Astrocyte (in vitro differentiated cells and primary cell): ENCODE measurements around the gene MACROH2A1. TPM values are rescaled to one million over a fixed set of nuclear protein-coding genes. Genes with fewer than 3 reads are reported as not detected.

Experiments used
- DNase-seq: peaks from one replicate; pipeline ENCODE4 v3.0.0-alpha.2; 2010; ENCODE audit warnings: low read depth
- FAIRE-seq: peaks from 2 replicates; lab custom pipeline; 2011; peaks lifted over from hg19 to GRCh38; lab: Jason Lieb, UNC
- H2AFZ ChIP-seq: 2 replicates; pipeline ENCODE4 v1.6.0; 2012; ENCODE audit warnings: low read depth, low read length, inconsistent platforms
- H3K27ac ChIP-seq: 2 replicates; pipeline ENCODE4 v1.5.1; 2011; ENCODE audit warnings: low read depth, low read length, inconsistent platforms
- H3K27me3 ChIP-seq: 2 replicates; pipeline ENCODE4 v1.6.0; 2011; ENCODE audit warnings: low read length, inconsistent platforms; ENCODE audit not compliant: insufficient read depth
- H3K36me3 ChIP-seq: 2 replicates; pipeline ENCODE4 v1.5.1; 2011; ENCODE audit warnings: low read length, inconsistent platforms; ENCODE audit not compliant: insufficient read depth
- H3K4me1 ChIP-seq: 2 replicates; pipeline ENCODE4 v1.5.1; 2011; ENCODE audit warnings: low read length, inconsistent platforms; ENCODE audit not compliant: insufficient read depth
- H3K4me2 ChIP-seq: 2 replicates; pipeline ENCODE4 v1.6.0; 2012; ENCODE audit warnings: low read length, inconsistent platforms
- H3K4me3 ChIP-seq: 2 replicates; pipeline ENCODE4 v1.5.1; 2011; ENCODE audit warnings: low read depth, mild to moderate bottlenecking, low read length, inconsistent platforms; ENCODE audit not compliant: insufficient read depth
- H3K79me2 ChIP-seq: 2 replicates; pipeline ENCODE4 v1.6.0; 2012; ENCODE audit warnings: mild to moderate bottlenecking, low read length, inconsistent platforms; ENCODE audit not compliant: insufficient read depth
- H3K9ac ChIP-seq: 2 replicates; pipeline ENCODE4 v1.6.0; 2012; ENCODE audit warnings: mild to moderate bottlenecking, low read length, inconsistent platforms
- H3K9me3 ChIP-seq: 2 replicates; pipeline ENCODE4 v1.5.1; 2012; ENCODE audit warnings: low read depth, mild to moderate bottlenecking, low read length, inconsistent platforms; ENCODE audit not compliant: insufficient read depth
- H4K20me1 ChIP-seq: 2 replicates; pipeline ENCODE4 v1.6.0; 2012; ENCODE audit warnings: low read length, inconsistent platforms; ENCODE audit not compliant: insufficient read depth
- H3K27ac Mint-ChIP-seq: one replicate; pipeline ENCODE4 v1.8.0; 2021; ENCODE audit warnings: mild to moderate bottlenecking, mixed read lengths; ENCODE audit not compliant: unreplicated experiment
- H3K27me3 Mint-ChIP-seq: one replicate; pipeline ENCODE4 v1.8.0; 2021; ENCODE audit warnings: low read depth, mixed read lengths; ENCODE audit not compliant: unreplicated experiment
- H3K36me3 Mint-ChIP-seq: one replicate; pipeline ENCODE4 v1.8.0; 2021; ENCODE audit warnings: low read depth, mixed read lengths; ENCODE audit not compliant: unreplicated experiment
- H3K4me1 Mint-ChIP-seq: one replicate; pipeline ENCODE4 v1.8.0; 2021; ENCODE audit warnings: low read depth, mixed read lengths; ENCODE audit not compliant: unreplicated experiment
- H3K4me3 Mint-ChIP-seq: one replicate; pipeline ENCODE4 v1.8.0; 2021; ENCODE audit warnings: mild to moderate bottlenecking, moderate library complexity, mixed read lengths; ENCODE audit not compliant: unreplicated experiment
- H3K9me3 Mint-ChIP-seq: one replicate; pipeline ENCODE4 v1.8.0; 2021; ENCODE audit warnings: mild to moderate bottlenecking, mixed read lengths; ENCODE audit not compliant: unreplicated experiment
- CTCF ChIP-seq: IDR thresholded peaks from 2 replicates; pipeline ENCODE4 v1.5.1; 2011; ENCODE audit warnings: low read depth, mild to moderate bottlenecking, inconsistent platforms, low read length, moderate library complexity; ENCODE audit not compliant: insufficient read depth
- EZH2 ChIP-seq: IDR thresholded peaks from 2 replicates; pipeline ENCODE4 v1.6.1; 2012; ENCODE audit warnings: mild to moderate bottlenecking, low read length, inconsistent platforms; ENCODE audit not compliant: insufficient read depth
- total RNA-seq: library from RNA; stranded (reverse); gene quantifications from 2 replicates; pipeline ENCODE4 v1.2.1, GENCODE V29; 2021

The MACROH2A1 gene
- total RNA-seq, 1 donor from 2014 or later, result 143 TPM

GRCh38 chr5:135324897-135325650 lies 74.0 kb downstream of the MACROH2A1 start:
- H3K4me1 Mint-ChIP-seq, result no peaks in the 10 kb centered on the region
- Histone ChIP-seq H4K20me1 (no peaks in the 10 kb centered on the region), H3K9ac (no peak overlapping the region), H3K9me3 (no peaks in the 10 kb centered on the region), H3K27ac (no peak overlapping the region), H3K79me2 (no peaks in the 10 kb centered on the region), H3K36me3 (no peaks in the 10 kb centered on the region), H3K4me3 (no peak overlapping the region), H3K4me1 (no peaks in the 10 kb centered on the region), H3K4me2 (no peak overlapping the region), H3K27me3 (no peaks in the 10 kb centered on the region), H2AFZ (no peak overlapping the region)
- no peaks in the 10 kb centered on the region for H3K9me3 Mint-ChIP-seq
- TF ChIP-seq CTCF (no peak), EZH2 (no peak)
- FAIRE-seq, result no peak
- no peak overlapping the region for H3K4me3 Mint-ChIP-seq
- peaks cover 30% of the 10 kb centered on the region for H3K27me3 Mint-ChIP-seq
- no peak overlapping the region for H3K27ac Mint-ChIP-seq
- DNase-seq, result no peak
- peaks cover 1% of the 10 kb centered on the region for H3K36me3 Mint-ChIP-seq

GRCh38 chr5:135324160-135324559 lies 74.9 kb downstream of the MACROH2A1 start:
- Histone ChIP-seq H4K20me1 (no peaks in the 10 kb centered on the region), H3K79me2 (no peaks in the 10 kb centered on the region), H3K4me2 (no peak overlapping the region), H3K9ac (no peak overlapping the region), H3K4me3 (no peak overlapping the region), H3K27ac (no peak overlapping the region), H3K36me3 (no peaks in the 10 kb centered on the region), H3K9me3 (no peaks in the 10 kb centered on the region), H3K27me3 (no peaks in the 10 kb centered on the region), H2AFZ (no peak overlapping the region), H3K4me1 (no peaks in the 10 kb centered on the region)
- Mint-ChIP-seq H3K9me3 (no peaks in the 10 kb centered on the region), H3K4me3 (no peak overlapping the region), H3K27me3 (peaks cover 33% of the 10 kb centered on the region), H3K36me3 (peaks cover 1% of the 10 kb centered on the region), H3K4me1 (no peaks in the 10 kb centered on the region), H3K27ac (peak overlapping the region; percentile 26)
- TF ChIP-seq CTCF (no peak), EZH2 (no peak)
- no peak for DNase-seq
- no peak for FAIRE-seq

GRCh38 chr5:135323701-135324132 lies 75.3 kb downstream of the MACROH2A1 start:
- H3K4me3 ChIP-seq, result no peak overlapping the region
- no peak overlapping the region for H3K4me2 ChIP-seq
- TF ChIP-seq EZH2, result no peak
- no peak for TF ChIP-seq CTCF
- DNase-seq, result no peak
- H3K4me1 Mint-ChIP-seq, result no peaks in the 10 kb centered on the region
- peaks cover 1% of the 10 kb centered on the region for H3K36me3 Mint-ChIP-seq
- no peaks in the 10 kb centered on the region for H3K27me3 ChIP-seq
- H3K4me3 Mint-ChIP-seq, result no peak overlapping the region
- no peaks in the 10 kb centered on the region for H3K4me1 ChIP-seq
- H3K9me3 ChIP-seq, result no peaks in the 10 kb centered on the region
- H3K27ac Mint-ChIP-seq, result peak overlapping the region; percentile 26
- no peak overlapping the region for H3K9ac ChIP-seq
- no peak overlapping the region for H2AFZ ChIP-seq
- no peak overlapping the region for H3K27ac ChIP-seq
- FAIRE-seq, result no peak
- H3K79me2 ChIP-seq, result no peaks in the 10 kb centered on the region
- no peaks in the 10 kb centered on the region for H4K20me1 ChIP-seq
- peaks cover 33% of the 10 kb centered on the region for H3K27me3 Mint-ChIP-seq
- no peaks in the 10 kb centered on the region for H3K9me3 Mint-ChIP-seq
- H3K36me3 ChIP-seq, result no peaks in the 10 kb centered on the region
